Sigmoid colon (tissue), 7 donors: ENCODE measurements around the gene HELZ2. TPM values are rescaled to one million over a fixed set of nuclear protein-coding genes. Genes with fewer than 3 reads are reported as not detected.

Source experiments
- DNase-seq: peaks from one replicate; pipeline ENCODE4 v3.0.0-alpha.2; 2019
- H3K27ac ChIP-seq, 4 donors: fragments of 200-600 bp; sonication (generic); one replicate each; pipeline ENCODE4 v1.5.1; 2016 to 2019; ENCODE audit warnings: mild to moderate bottlenecking in 1 of 4
- H3K27me3 ChIP-seq, 3 donors: fragments of 200-600 bp; sonication (generic); one replicate each; pipeline ENCODE4 v1.5.1; 2019; ENCODE audit warnings: mild to moderate bottlenecking in 1 of 3
- H3K36me3 ChIP-seq, 4 donors: fragments of 200-600 bp; sonication (generic); one replicate each; pipeline ENCODE4 v1.5.1; 2016 to 2019
- H3K4me1 ChIP-seq, 4 donors: fragments of 200-600 bp; sonication (generic); one replicate each; pipeline ENCODE4 v1.5.1; 2017 to 2019
- H3K4me3 ChIP-seq, 4 donors: fragments of 200-600 bp; sonication (generic); one replicate each; pipeline ENCODE4 v1.5.1; 2017 to 2019; ENCODE audit warnings: mild to moderate bottlenecking in 2 of 4, moderate library complexity in 1 of 4
- H3K9me3 ChIP-seq, 4 donors: fragments of 200-600 bp in 3 of 4; sonication (generic) in 3 of 4; one replicate each; pipeline versions ENCODE4 v1.5.1 to v1.6.1; 2013 to 2019
- EP300 ChIP-seq, 4 donors: sonication (generic); formaldehyde crosslinking; IDR thresholded peaks; one replicate each; pipeline ENCODE4 v1.6.1; 2017; ENCODE audit warnings: antibody characterized with exemption in 4 of 4
- POLR2A ChIP-seq, 2 donors: fragments of 450-650 bp; IDR thresholded peaks; one replicate each; pipeline ENCODE4 v1.6.1; 2016; ENCODE audit warnings: antibody characterized with exemption in 2 of 2, mild to moderate bottlenecking in 2 of 2, moderate library complexity in 2 of 2
- POLR2AphosphoS5 ChIP-seq, 4 donors: sonication (generic); formaldehyde crosslinking; IDR thresholded peaks; one replicate each; pipeline ENCODE4 v1.6.1; 2017; ENCODE audit warnings: antibody characterized with exemption in 4 of 4
- WGBS, 2 donors: extraction: QIAGEN DNeasy Blood & Tissue Kit; methylation state at CpG; one replicate each; pipeline ENCODE4 v1.1.7; 2013; 5-methylcytosine and 5-hydroxymethylcytosine counted together
- intact Hi-C: fragments of 100-400 bp; cut with DNase I; formaldehyde crosslinking; loops from one replicate; pipeline ENCODE4 v1.15.1; 2023
- polyA plus RNA-seq, 3 donors: library from polyadenylated mRNA; stranded (reverse); fragments of 200-250 nt; gene quantifications; one replicate each; pipeline ENCODE4 v1.2.3, GENCODE V29; 2013
- total RNA-seq, 4 donors: library from RNA; depleted of rRNA; stranded (reverse); fragments of >200 nt; gene quantifications; one replicate each; pipeline ENCODE4 v1.1.0, GENCODE V29; 2016
- TF ChIP-seq, protein P1 (sequence below), 4 experiments: fragments of 450-650 bp in 3 of 4; fragments of 200-600 bp in 1 of 4; IDR thresholded peaks; one replicate each; pipeline ENCODE4 v1.5.1; 2016 to 2019; ENCODE audit warnings: antibody characterized with exemption in 4 of 4, mild to moderate bottlenecking in 3 of 4, moderate library complexity in 2 of 4
- donor health status: healthy with polysubstance abuse.
- donor health status: Bipolar disorder and iron deficiency.
- donor health status: healthy.

Gene HELZ2
- total and polyA plus RNA-seq, 7 donors: 1.2 to 48.1 (median 13.6) TPM

DNA sequence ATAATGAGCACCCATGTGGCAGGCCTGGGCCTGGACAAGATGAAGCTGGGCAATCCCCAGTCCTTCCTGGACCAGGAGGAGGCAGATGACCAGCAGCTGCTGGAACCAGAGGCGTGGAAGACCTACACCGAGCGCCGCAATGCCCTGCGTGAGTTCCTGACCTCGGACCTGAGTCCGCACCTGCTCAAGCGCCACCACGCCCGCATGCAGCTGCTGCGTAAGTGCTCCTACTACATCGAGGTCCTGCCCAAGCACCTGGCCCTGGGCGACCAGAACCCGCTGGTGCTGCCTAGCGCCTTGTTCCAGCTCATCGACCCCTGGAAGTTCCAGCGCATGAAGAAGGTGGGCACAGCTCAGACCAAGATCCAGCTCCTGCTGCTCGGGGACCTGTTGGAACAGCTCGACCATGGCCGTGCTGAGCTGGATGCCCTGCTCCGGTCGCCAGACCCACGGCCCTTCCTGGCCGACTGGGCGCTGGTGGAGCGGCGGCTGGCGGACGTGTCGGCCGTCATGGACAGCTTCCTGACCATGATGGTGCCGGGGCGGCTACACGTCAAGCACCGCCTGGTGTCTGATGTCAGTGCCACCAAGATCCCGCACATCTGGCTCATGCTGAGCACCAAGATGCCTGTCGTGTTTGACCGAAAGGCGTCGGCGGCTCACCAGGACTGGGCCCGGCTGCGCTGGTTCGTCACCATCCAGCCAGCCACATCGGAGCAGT lies 18.2 kb downstream of the HELZ2 start:
- Histone ChIP-seq H3K27ac (no peak overlapping the region), H3K4me1 (peaks cover 0 to 14% (median 11%) of the 10 kb centered on the region in 4 donors), H3K4me3 (no peak overlapping the region), H3K36me3 (peaks cover 11 to 24% (median 16%) of the 10 kb centered on the region in 4 donors), H3K9me3 (no peaks in the 10 kb centered on the region), H3K27me3 (peaks cover 10 to 38% (median 24%) of the 10 kb centered on the region in 3 donors)
- intact Hi-C loops: no loop called here
- DNase-seq: no peak
- TF ChIP-seq EP300 (IDR thresholded peaks at IDR 0.05) (no peak), POLR2A (IDR thresholded peaks at IDR 0.05) (no peak), POLR2AphosphoS5 (IDR thresholded peaks at IDR 0.05) (no peak)
- TF ChIP-seq, protein P1, sequence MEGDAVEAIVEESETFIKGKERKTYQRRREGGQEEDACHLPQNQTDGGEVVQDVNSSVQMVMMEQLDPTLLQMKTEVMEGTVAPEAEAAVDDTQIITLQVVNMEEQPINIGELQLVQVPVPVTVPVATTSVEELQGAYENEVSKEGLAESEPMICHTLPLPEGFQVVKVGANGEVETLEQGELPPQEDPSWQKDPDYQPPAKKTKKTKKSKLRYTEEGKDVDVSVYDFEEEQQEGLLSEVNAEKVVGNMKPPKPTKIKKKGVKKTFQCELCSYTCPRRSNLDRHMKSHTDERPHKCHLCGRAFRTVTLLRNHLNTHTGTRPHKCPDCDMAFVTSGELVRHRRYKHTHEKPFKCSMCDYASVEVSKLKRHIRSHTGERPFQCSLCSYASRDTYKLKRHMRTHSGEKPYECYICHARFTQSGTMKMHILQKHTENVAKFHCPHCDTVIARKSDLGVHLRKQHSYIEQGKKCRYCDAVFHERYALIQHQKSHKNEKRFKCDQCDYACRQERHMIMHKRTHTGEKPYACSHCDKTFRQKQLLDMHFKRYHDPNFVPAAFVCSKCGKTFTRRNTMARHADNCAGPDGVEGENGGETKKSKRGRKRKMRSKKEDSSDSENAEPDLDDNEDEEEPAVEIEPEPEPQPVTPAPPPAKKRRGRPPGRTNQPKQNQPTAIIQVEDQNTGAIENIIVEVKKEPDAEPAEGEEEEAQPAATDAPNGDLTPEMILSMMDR (IDR thresholded peaks at IDR 0.05): no peak
- 80 to 91% methylated on average over 45 of the region's 45 CpGs for WGBS, 2 donors

DNA sequence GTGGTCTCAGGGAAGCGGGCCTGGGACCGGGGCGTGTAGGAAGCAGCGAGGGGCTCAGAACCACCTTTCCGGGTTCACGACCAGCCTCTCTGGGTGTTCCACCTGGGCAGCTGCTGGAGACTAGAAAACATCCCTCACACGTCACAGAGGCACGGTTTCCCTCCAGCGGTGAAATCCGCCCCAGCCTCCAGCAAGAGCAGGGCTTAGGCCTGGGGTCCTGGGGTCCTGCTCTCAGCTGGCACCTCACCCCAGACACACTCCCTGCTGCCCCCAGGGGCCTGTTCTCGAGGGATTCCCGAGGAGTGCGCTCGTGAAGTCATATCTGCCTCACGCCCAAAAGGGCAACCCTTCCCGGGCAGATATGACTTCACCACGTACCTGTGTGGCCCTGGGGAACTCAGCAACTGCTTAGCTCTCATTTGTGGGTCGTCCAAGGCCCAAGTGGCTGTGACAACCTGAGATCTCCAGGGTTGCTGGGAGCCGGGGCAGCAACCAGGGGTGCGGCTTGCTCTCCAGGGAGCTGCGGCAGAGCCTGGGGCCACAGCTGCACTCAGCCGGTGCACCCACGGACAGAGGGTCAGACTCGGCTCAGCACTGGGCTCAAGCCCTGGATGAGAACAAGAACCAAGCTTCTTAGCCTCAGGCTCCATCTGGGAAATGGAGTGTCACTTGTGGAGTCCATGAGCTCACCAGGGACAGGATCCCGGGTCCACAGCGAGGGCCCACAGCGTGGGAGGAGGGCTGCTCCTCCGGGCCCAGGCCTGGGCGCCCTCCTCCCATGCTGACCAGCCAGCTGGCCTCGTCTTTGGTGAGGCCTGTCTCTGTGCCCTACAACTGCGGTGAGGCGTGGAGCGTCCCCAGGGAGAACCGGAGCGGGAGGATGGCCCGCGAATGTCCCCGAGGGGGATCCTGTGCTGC lies 19.4 kb downstream of the HELZ2 start:
- Histone ChIP-seq H3K27me3 (peaks cover 10 to 50% (median 34%) of the 10 kb centered on the region in 3 donors), H3K36me3 (peaks cover 0 to 12% (median 5%) of the 10 kb centered on the region in 4 donors), H3K4me1 (peaks cover 0 to 14% (median 11%) of the 10 kb centered on the region in 4 donors), H3K9me3 (no peaks in the 10 kb centered on the region), H3K4me3 (peak overlapping the region in 3 of 4 donors; percentile 45 to 55 (median 47)), H3K27ac (no peak overlapping the region)
- intact Hi-C loops: no loop called here
- TF ChIP-seq, protein P1 (IDR thresholded peaks at IDR 0.05): no peak
- TF ChIP-seq POLR2A (IDR thresholded peaks at IDR 0.05) (no peak), EP300 (IDR thresholded peaks at IDR 0.05) (no peak)
- WGBS, 2 donors: 60 to 66% methylated on average over 38 of the region's 38 CpGs
- DNase-seq: no peak

DNA sequence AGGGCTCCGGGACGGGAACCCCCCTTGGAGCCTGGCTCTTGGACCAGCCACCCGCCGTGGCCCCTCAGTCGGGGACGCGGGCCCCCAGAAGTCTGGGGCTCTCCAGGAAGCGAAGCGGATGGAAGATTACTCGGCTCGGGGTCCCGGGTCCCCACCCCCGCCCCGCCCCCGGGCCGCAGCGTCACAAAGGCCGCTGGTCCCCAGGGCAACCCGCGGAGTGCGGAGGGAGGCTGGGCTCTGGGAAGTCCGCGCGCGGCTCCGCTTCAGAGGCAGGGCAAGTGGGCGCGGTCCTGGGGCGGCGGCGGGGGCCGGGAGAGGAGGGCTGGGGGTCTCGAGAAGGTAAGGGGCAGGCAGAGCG lies 20.1 kb downstream of the HELZ2 start, which contains the start of gene FNDC11:
FNDC11 (plus strand) TSS at position 227 of the 358 bp plus-strand sequence. CDS start 1,505 bp downstream, outside the sequence.
- H3K36me3 ChIP-seq: peaks cover 0 to 9% (median 4%) of the 10 kb centered on the region in 4 donors
- no peak for DNase-seq
- TF ChIP-seq POLR2AphosphoS5 (IDR thresholded peaks at IDR 0.05) (no peak), EP300 (IDR thresholded peaks at IDR 0.05) (no peak), POLR2A (IDR thresholded peaks at IDR 0.05) (no peak)
- TF ChIP-seq, protein P1 (IDR thresholded peaks at IDR 0.05): no peak
- 1 to 2% methylated on average over 34 of the region's 34 CpGs for WGBS, 2 donors
- peak within 1 kb of the TSS in 1 of 4 donors; percentile 34 for H3K27ac ChIP-seq
- H3K9me3 ChIP-seq: no peaks in the 10 kb centered on the region
- peaks cover 10 to 53% (median 39%) of the 10 kb centered on the region in 3 donors for H3K27me3 ChIP-seq
- intact Hi-C loops: no loop called here
- H3K4me1 ChIP-seq: peaks cover 0 to 14% (median 11%) of the 10 kb centered on the region in 4 donors
- peak within 1 kb of the TSS; percentile 31 to 55 (median 46) for H3K4me3 ChIP-seq

DNA sequence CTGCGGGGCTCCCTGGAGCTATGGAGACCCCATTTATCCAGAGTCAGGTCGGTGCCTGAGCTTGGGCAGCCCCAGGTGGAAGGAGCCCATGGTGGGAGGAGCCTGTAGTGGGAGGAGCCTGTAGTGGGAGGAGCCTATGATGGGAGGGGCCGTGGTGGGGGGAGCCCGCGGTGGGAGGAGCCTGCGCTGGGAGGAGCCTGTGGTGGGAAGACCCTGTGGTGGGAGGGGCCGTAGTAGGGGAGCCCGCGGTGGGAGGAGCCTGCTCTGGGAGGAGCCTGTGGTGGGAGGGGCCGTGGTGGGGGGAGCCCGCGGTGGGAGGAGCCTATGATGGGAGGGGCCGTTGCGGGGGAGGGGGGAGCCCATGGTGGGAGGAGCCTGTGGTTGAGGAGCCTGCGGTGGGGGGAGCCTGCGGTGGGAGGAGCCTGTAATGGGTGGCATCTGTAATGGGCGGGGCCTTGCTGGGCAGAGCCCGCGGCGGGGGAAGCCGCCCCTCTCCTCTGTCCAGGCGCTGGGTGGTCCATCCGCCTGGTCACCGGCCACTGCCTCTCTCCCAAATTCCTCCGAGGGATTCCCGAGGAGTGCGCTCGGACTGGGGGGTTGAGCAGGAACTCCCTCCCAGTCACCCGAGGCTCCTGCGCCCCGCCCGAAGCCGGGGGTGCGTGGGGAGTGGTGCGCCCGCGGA lies 20.6 kb downstream of the HELZ2 start:
- intact Hi-C loops: no loop called here
- Histone ChIP-seq H3K4me1 (peaks cover 0 to 14% (median 11%) of the 10 kb centered on the region in 4 donors), H3K36me3 (peaks cover 0 to 4% (median under 1%) of the 10 kb centered on the region in 4 donors), H3K4me3 (peak overlapping the region; percentile 31 to 55 (median 46)), H3K9me3 (no peaks in the 10 kb centered on the region), H3K27me3 (peaks cover 10 to 57% (median 45%) of the 10 kb centered on the region in 3 donors), H3K27ac (peak overlapping the region in 1 of 4 donors; percentile 34)
- TF ChIP-seq POLR2A (IDR thresholded peaks at IDR 0.05) (no peak), EP300 (IDR thresholded peaks at IDR 0.05) (no peak), POLR2AphosphoS5 (IDR thresholded peaks at IDR 0.05) (no peak)
- TF ChIP-seq, protein P1 (IDR thresholded peaks at IDR 0.05): no peak
- DNase-seq: peak; percentile 91
- WGBS, 2 donors: 2 to 3% methylated on average over 37 of the region's 37 CpGs
